ENCODE results near the gene TMEM187.

The TMEM187 gene

GRCh38 chrX:154018518-154019060 lies 46.0 kb downstream of the TMEM187 start:
- in situ Hi-C loops (cut with MboI; ENCODE audit: low sequenced_read_pairs), result no loop called here

GRCh38 chrX:154019061-154019621 lies 46.6 kb downstream of the TMEM187 start:
- in situ Hi-C loops (cut with MboI; ENCODE audit: low sequenced_read_pairs), result no loop called here

GRCh38 chrX:154019633-154020528 lies 47.3 kb downstream of the TMEM187 start, which contains the start of gene IRAK1:
IRAK1 (minus strand) TSS chrX:154019902; CDS start chrX:154019812, 90 bp downstream.
- in situ Hi-C loops (cut with MboI; ENCODE audit: low sequenced_read_pairs), result no loop called here

- in situ Hi-C loops (cut with MboI; ENCODE audit: low sequenced_read_pairs), result no loop called here
Measured at GRCh38 chrX:154020536-154021115, 48.1 kb downstream of the TMEM187 start.

- in situ Hi-C loops (cut with MboI; ENCODE audit: low sequenced_read_pairs), result no loop called here
Measured at GRCh38 chrX:154021131-154021611, 48.6 kb downstream of the TMEM187 start.

- in situ Hi-C loops (cut with MboI; ENCODE audit: low sequenced_read_pairs), result no loop called here
Measured at GRCh38 chrX:154022108-154022507, 49.6 kb downstream of the TMEM187 start.

- in situ Hi-C loops (cut with MboI; ENCODE audit: low sequenced_read_pairs), result no loop called here
Measured at GRCh38 chrX:154023276-154024000, 50.9 kb downstream of the TMEM187 start.

GRCh38 chrX:154024271-154024670 lies 51.7 kb downstream of the TMEM187 start:
- in situ Hi-C loops (cut with MboI; ENCODE audit: low sequenced_read_pairs), result no loop called here

GRCh38 chrX:154025230-154025629 lies 52.7 kb downstream of the TMEM187 start:
- in situ Hi-C loops (cut with MboI; ENCODE audit: low sequenced_read_pairs), result no loop called here

- in situ Hi-C loops (cut with MboI; ENCODE audit: low sequenced_read_pairs), result no loop called here
Measured at GRCh38 chrX:154026136-154027021, 53.8 kb downstream of the TMEM187 start.

- in situ Hi-C loops (cut with MboI; ENCODE audit: low sequenced_read_pairs), result no loop called here
Measured at GRCh38 chrX:154027022-154027402, 54.5 kb downstream of the TMEM187 start.

GRCh38 chrX:154027986-154028385 lies 55.4 kb downstream of the TMEM187 start:
- in situ Hi-C loops (cut with MboI; ENCODE audit: low sequenced_read_pairs), result no loop called here

- in situ Hi-C loops (cut with MboI; ENCODE audit: low sequenced_read_pairs), result no loop called here
Measured at GRCh38 chrX:154028502-154029184, 56.1 kb downstream of the TMEM187 start.

GRCh38 chrX:154029439-154029838 lies 56.9 kb downstream of the TMEM187 start:
- in situ Hi-C loops (cut with MboI; ENCODE audit: low sequenced_read_pairs), result no loop called here

GRCh38 chrX:154030266-154030665 lies 57.7 kb downstream of the TMEM187 start:
- in situ Hi-C loops (cut with MboI; ENCODE audit: low sequenced_read_pairs), result no loop called here

- in situ Hi-C loops (cut with MboI; ENCODE audit: low sequenced_read_pairs), result no loop called here
Measured at GRCh38 chrX:154030715-154031305, 58.3 kb downstream of the TMEM187 start.

GRCh38 chrX:154032160-154032559 lies 59.6 kb downstream of the TMEM187 start:
- in situ Hi-C loops (cut with MboI; ENCODE audit: low sequenced_read_pairs), result no loop called here

- in situ Hi-C loops (cut with MboI; ENCODE audit: low sequenced_read_pairs), result no loop called here
Measured at GRCh38 chrX:154032653-154033052, 60.1 kb downstream of the TMEM187 start.

Measured in hTERT RPE-1 (cell line).